NCI-H774 (cell line): ENCODE measurements around the gene ATP9B.
"Not testable (repeated sequence)": the region's sequence is repeated elsewhere in the genome, so short reads cannot be mapped to it uniquely, and the experiment has no call there.

Experiments
- DNase-seq: peaks from one replicate; lab custom pipeline; 2025; lab: John Stamatoyannopoulos, UW

The ATP9B gene

DNA sequence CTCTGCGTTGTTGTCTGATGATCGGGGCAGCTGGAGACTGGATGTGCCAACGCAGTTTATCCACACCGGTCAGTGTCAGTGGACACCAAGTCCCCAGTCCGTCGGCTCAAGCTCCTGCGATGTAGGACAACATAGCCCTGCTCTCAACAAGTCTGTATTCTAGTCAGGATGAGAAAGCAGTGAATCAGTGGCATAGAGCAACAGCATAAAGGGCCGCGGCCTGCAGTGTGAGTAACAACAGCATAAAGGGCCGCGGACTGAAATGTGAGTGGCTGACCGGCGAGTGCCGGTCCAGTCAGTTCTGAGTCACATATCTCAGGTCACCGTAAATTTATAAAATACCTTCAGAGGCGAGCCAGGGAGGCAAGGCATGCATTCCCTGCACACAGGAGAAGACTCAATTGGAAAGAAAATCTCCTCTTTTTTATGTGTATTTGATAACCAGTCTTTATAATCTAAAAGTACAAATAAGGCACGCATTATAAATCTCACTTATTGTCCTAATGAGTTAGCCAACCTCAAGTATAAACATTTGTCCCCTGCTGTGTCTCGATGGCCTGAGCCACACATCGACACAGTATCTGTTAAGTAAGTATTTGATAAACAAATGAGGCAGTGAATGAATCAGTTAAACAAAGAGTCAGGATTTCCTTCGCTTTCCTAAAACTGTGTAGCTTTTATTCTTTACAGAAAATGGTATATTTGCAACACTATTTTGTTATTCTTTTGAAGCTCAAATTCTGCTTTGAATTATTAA is 292.8 kb downstream of the ATP9B start:
- DNase-seq = no peak

- DNase-seq = no peak
Observed at GRCh38 chr18:79365701-79366100, 296.5 kb downstream of the ATP9B start.

DNA sequence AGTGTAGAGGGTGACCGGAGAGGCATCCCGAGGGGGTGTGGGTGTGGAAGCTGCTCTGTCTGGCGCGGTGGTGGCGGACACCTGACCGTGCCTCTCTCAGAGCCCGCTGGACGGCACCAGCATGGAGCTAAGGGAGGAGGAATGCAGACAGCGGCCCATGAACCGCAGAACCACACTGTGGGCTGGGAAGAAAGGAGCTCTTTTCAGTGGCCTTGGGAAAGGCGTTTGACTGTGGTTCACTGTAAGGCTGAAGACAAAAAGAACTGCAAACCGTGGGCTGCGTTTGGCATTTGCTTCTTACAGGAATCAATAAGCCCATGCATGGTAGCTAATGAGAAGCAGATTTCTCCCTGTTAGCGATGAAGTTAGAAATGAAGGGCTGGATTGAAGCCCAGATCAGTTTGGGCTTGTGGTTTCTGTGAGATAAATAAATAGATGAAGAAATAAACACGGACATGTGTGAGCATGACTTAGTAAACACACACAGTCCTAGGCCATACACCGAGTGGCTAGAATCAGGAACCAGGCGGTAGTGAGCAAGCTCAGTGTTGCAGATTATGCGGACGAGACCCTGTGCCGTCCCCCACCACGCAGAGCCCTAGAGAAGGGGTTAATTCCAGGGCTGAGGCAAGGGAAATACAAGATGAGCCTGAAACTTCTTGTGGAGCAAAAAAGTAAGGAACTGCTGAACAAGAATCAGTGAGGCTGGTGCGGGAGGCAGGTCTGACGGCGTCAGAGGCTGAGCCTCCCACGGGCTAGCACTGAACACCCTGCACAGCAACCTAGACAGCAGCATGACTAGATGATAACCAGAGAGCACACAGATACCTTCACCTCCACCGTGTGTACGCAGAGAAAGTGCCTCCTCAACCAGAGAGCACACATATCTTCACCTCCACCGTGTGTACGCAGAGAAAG is 297.2 kb downstream of the ATP9B start:
- no peak for DNase-seq

GRCh38 chr18:79367480-79367879 is 298.3 kb downstream of the ATP9B start:
- DNase-seq = no peak

GRCh38 chr18:79367989-79368388 is 298.8 kb downstream of the ATP9B start:
- DNase-seq = no peak

- no peak for DNase-seq
Observed at GRCh38 chr18:79368681-79369080, 299.5 kb downstream of the ATP9B start.

GRCh38 chr18:79371561-79372121 is 302.4 kb downstream of the ATP9B start:
- no peak for DNase-seq

DNA sequence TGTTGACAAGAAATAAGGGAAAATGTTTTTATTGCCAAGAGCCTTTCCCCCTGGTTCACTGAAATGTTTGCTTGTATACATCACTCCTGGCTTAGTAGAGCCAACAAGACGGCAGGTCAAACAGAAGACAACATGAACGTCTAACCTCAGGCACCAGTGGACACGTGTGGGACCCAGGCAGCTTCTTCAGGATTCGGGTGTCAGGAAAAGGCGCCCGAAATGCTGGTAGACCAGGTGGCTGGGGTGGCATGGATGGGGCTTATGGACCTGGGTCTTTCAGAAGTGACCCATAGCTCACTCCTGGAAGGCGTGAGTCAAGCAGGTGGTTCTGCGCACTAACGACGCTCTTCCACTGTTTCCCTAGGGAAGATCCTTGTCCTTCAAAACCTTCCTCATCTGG is 303.3 kb downstream of the ATP9B start:
- no peak for DNase-seq

DNA sequence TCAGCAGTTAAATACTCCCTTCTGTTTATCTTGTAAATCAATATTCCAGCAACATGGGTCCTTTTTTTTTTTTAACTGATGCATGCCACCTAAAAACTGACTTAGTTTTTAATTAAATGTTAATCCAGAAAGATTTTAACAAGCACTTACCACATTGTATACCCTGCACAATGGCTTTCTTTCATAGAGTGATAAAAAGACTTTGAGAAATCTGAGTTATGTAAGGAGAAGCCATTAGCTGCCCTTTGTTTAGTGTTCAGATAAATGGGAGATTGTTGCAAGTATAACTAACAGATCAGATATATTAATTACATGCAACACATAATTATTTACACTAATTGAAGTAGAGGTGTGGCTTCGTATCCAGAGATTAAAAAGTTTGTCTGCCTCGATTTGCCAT is 303.8 kb downstream of the ATP9B start:
- DNase-seq = no peak

DNA sequence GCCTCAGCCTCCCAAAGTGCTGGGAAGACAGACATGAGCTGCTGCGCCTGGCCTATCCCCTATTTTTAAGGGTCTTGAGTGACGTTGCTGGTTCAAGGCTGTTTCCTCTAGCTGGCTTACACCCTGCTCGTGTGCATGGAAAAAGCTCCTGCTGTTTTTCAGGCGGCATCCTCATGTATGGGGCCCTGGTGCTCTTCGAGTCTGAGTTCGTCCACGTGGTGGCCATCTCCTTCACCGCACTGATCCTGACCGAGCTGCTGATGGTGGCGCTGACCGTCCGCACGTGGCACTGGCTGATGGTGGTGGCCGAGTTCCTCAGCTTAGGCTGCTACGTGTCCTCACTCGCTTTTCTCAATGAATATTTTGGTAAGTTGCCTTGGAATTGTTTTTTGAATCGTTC is 304.5 kb downstream of the ATP9B start:
- DNase-seq = no peak

GRCh38 chr18:79374408-79375171 is 305.4 kb downstream of the ATP9B start:
- no peak for DNase-seq

- no peak for DNase-seq
Observed at GRCh38 chr18:79375441-79376154, 306.4 kb downstream of the ATP9B start.

DNA sequence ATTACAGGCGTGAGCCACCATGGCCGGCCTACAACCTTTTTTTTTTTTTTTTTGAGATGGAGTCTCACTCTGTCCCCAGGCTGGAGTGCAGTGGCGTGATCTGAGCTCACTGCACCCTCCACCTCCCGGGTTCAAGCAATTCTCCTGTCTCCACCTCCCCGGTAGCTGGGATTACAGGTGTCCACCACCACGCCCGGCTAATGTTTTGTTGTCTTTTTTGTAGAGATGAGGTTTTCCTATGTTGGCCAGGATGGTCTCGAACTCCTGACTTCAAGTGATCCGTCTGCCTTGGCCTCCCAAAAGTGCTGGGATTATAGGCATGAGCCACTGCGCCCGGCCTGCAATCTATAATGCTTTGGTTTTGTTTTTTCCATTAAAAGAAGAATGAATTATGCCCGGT is 307.5 kb downstream of the ATP9B start:
- not testable (repeated sequence) for DNase-seq

GRCh38 chr18:79377187-79377891 is 308.1 kb downstream of the ATP9B start:
- DNase-seq = no peak

- DNase-seq = no peak
Observed at GRCh38 chr18:79378536-79379250, 309.5 kb downstream of the ATP9B start.

GRCh38 chr18:79379251-79379905 is 310.2 kb downstream of the ATP9B start:
- no peak for DNase-seq

- no peak for DNase-seq
Observed at GRCh38 chr18:79379931-79380815, 311.0 kb downstream of the ATP9B start.
